ENCODE measurements around the gene SYNPO2. TPM values are rescaled to one million over a fixed set of nuclear protein-coding genes. Genes with fewer than 3 reads are reported as not detected.
"Not testable (repeated sequence)": the region's sequence is repeated elsewhere in the genome, so short reads cannot be mapped to it uniquely, and the experiment has no call there.

The SYNPO2 gene
- total RNA-seq, 1 experiment from 2014 or later, result 0.04 TPM

DNA sequence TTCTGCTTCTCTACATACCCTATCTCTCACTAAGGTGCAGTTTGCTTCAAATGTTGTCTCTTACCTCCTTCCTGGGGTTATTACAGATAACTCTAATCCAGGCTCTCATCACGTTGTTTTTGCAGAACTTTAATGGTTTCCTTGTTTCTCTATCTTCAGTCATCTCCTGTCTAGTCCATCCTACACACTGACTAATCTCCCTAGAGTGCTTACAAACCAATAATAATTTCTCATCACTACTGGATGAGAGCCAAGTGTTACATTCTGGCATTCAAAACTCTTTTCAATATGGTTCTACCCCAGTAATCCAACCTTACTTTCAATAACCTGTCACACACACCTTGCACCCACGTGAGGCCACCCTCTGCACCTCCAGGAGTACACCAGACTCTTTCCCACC is 86.1 kb downstream of the SYNPO2 start:
- Histone ChIP-seq H3K9ac (ENCODE audit: low read length) (no peak overlapping the region), H3K9me2 (replicated peaks; ENCODE audit: low read length) (no peaks in the 10 kb centered on the region), H3F3A (ENCODE audit: low read length, unreplicated experiment) (no peaks in the 10 kb centered on the region), H3K27ac (ENCODE audit: low read length) (peak overlapping the region; percentile 45), H3K4me2 (ENCODE audit: low read length) (0 out of 2 replicates have a peak overlapping the region, but pooled peaks have one; percentile 11), H3K79me2 (ENCODE audit: low read length) (no peaks in the 10 kb centered on the region), H3K4me1 (ENCODE audit: insufficient read depth, low read length) (peaks cover 23% of the 10 kb centered on the region), H3K4me3 (ENCODE audit: low read length) (no peak overlapping the region), H4K20me1 (ENCODE audit: low read length) (no peaks in the 10 kb centered on the region), H3K9me3 (ENCODE audit: low read length) (no peaks in the 10 kb centered on the region), H3K27me3 (ENCODE audit: low read length) (no peaks in the 10 kb centered on the region), H3K36me3 (ENCODE audit: low read depth, low read length) (no peaks in the 10 kb centered on the region), H2AFZ (ENCODE audit: low read length) (no peak overlapping the region)
- TF ChIP-seq CTCF (conservative IDR thresholded peaks at IDR 0.05; ENCODE audit: low read depth, low read length), result no peak
- no peak for TF ChIP-seq EZH2 (IDR thresholded peaks at IDR 0.05; ENCODE audit: low read length, unreplicated experiment)
- no peak for TF ChIP-seq EZH2phosphoT487 (IDR thresholded peaks at IDR 0.05; ENCODE audit: borderline replicate concordance, low read length)
- POLR2A ChIA-PET (ENCODE audit: unreplicated experiment), result interaction anchor here (0.6 kb wide), 1 partner anchor 53 kb away, joined by 7 read pairs; no protein-coding TSS in a partner anchor
- CTCF ChIA-PET, result no interaction called here
- peak; percentile 57 for DNase-seq
- no TSS peak for BruUV-seq (replicated peaks)
- peak; percentile 51; the same call in 1 of the 2 replicates for ATAC-seq
- intact Hi-C loops (cut with micrococcal nuclease), result no loop called here

GRCh38 chr4:118975449-118976192 is 87.0 kb downstream of the SYNPO2 start:
- no peak overlapping the region for H3K4me3 ChIP-seq (ENCODE audit: low read length)
- no peak overlapping the region for H3K4me2 ChIP-seq (ENCODE audit: low read length)
- H3K9me2 ChIP-seq (replicated peaks; ENCODE audit: low read length), result no peaks in the 10 kb centered on the region
- no peaks in the 10 kb centered on the region for H4K20me1 ChIP-seq (ENCODE audit: low read length)
- H3K79me2 ChIP-seq (ENCODE audit: low read length), result no peaks in the 10 kb centered on the region
- no peaks in the 10 kb centered on the region for H3K36me3 ChIP-seq (ENCODE audit: low read depth, low read length)
- ChIA-PET POLR2A (ENCODE audit: unreplicated experiment) (no interaction called here), CTCF (interaction anchor here (0.5 kb wide), 1 partner anchor 111 kb away, joined by 3 read pairs; no protein-coding TSS in a partner anchor)
- peaks cover 23% of the 10 kb centered on the region for H3K4me1 ChIP-seq (ENCODE audit: insufficient read depth, low read length)
- DNase-seq (no peak), ATAC-seq (no peak)
- TF ChIP-seq EZH2phosphoT487 (IDR thresholded peaks at IDR 0.05; ENCODE audit: borderline replicate concordance, low read length), result no peak
- TF ChIP-seq EZH2 (IDR thresholded peaks at IDR 0.05; ENCODE audit: low read length, unreplicated experiment), result no peak
- TF ChIP-seq CTCF (conservative IDR thresholded peaks at IDR 0.05; ENCODE audit: low read depth, low read length), result no peak
- H3K9ac ChIP-seq (ENCODE audit: low read length), result no peak overlapping the region
- 0 out of 2 replicates have a peak overlapping the region, but pooled peaks have one; percentile 34 for H3K27ac ChIP-seq (ENCODE audit: low read length)
- BruUV-seq (replicated peaks), result no TSS peak
- H3F3A ChIP-seq (ENCODE audit: low read length, unreplicated experiment), result no peaks in the 10 kb centered on the region
- intact Hi-C loops (cut with micrococcal nuclease), result no loop called here
- H3K27me3 ChIP-seq (ENCODE audit: low read length), result no peaks in the 10 kb centered on the region
- H2AFZ ChIP-seq (ENCODE audit: low read length), result no peak overlapping the region
- no peaks in the 10 kb centered on the region for H3K9me3 ChIP-seq (ENCODE audit: low read length)

- H4K20me1 ChIP-seq (ENCODE audit: low read length); H3K4me2 ChIP-seq (ENCODE audit: low read length); H3K27me3 ChIP-seq (ENCODE audit: low read length); H3K9me3 ChIP-seq (ENCODE audit: low read length); H3K4me3 ChIP-seq (ENCODE audit: low read length); POLR2A ChIA-PET (ENCODE audit: unreplicated experiment); H3K9ac ChIP-seq (ENCODE audit: low read length); H3K79me2 ChIP-seq (ENCODE audit: low read length); H3F3A ChIP-seq (ENCODE audit: low read length, unreplicated experiment); H3K9me2 ChIP-seq (replicated peaks; ENCODE audit: low read length); H3K36me3 ChIP-seq (ENCODE audit: low read depth, low read length); H2AFZ ChIP-seq (ENCODE audit: low read length); H3K27ac ChIP-seq (ENCODE audit: low read length); ATAC-seq; BruUV-seq (replicated peaks); DNase-seq; intact Hi-C loops (cut with micrococcal nuclease): not testable (repeated sequence)
- peaks cover 23% of the 10 kb centered on the region for H3K4me1 ChIP-seq (ENCODE audit: insufficient read depth, low read length)
- CTCF ChIA-PET, result interaction anchor here (0.5 kb wide), 1 partner anchor 111 kb away, joined by 3 read pairs; no protein-coding TSS in a partner anchor
Observed at GRCh38 chr4:118976193-118976560, 87.5 kb downstream of the SYNPO2 start.

- H3K27ac ChIP-seq (ENCODE audit: low read length); POLR2A ChIA-PET (ENCODE audit: unreplicated experiment); H4K20me1 ChIP-seq (ENCODE audit: low read length); ATAC-seq; H3K9me2 ChIP-seq (replicated peaks; ENCODE audit: low read length); H3K9ac ChIP-seq (ENCODE audit: low read length); H2AFZ ChIP-seq (ENCODE audit: low read length); H3F3A ChIP-seq (ENCODE audit: low read length, unreplicated experiment); DNase-seq; H3K27me3 ChIP-seq (ENCODE audit: low read length); H3K4me2 ChIP-seq (ENCODE audit: low read length); H3K79me2 ChIP-seq (ENCODE audit: low read length); H3K4me3 ChIP-seq (ENCODE audit: low read length); intact Hi-C loops (cut with micrococcal nuclease); H3K9me3 ChIP-seq (ENCODE audit: low read length); H3K36me3 ChIP-seq (ENCODE audit: low read depth, low read length); CTCF ChIA-PET; BruUV-seq (replicated peaks): not testable (repeated sequence)
- H3K4me1 ChIP-seq (ENCODE audit: insufficient read depth, low read length), result peaks cover 23% of the 10 kb centered on the region
Observed at GRCh38 chr4:118977100-118977499, 88.4 kb downstream of the SYNPO2 start.
